Measurements from ENCODE around the gene IREB2.

IREB2 gene

GRCh38 chr15:78541744-78542034 is 103.7 kb downstream of the IREB2 start:
- no peak for TF ChIP-seq CTCF (IDR thresholded peaks at IDR 0.05; ENCODE audit: low read depth, low read length)
- no peak for DNase-seq (ENCODE audit: extremely low read depth, low read depth)

GRCh38 chr15:78542647-78543046 is 104.6 kb downstream of the IREB2 start:
- no peak for TF ChIP-seq CTCF (IDR thresholded peaks at IDR 0.05; ENCODE audit: low read depth, low read length)

GRCh38 chr15:78550194-78550593 is 112.2 kb downstream of the IREB2 start:
- no peak for DNase-seq (ENCODE audit: extremely low read depth, low read depth)
- TF ChIP-seq CTCF (IDR thresholded peaks at IDR 0.05; ENCODE audit: low read depth, low read length): no peak

More at GRCh38 chr15:78542647-78543046, 104.6 kb downstream of the IREB2 start:
- DNase-seq (ENCODE audit: extremely low read depth, low read depth): no peak

GRCh38 chr15:78550815-78551214 is 112.8 kb downstream of the IREB2 start:
- no peak for TF ChIP-seq CTCF (IDR thresholded peaks at IDR 0.05; ENCODE audit: low read depth, low read length)
- DNase-seq (ENCODE audit: extremely low read depth, low read depth): no peak
